Dendritic cell treated with granulocyte-macrophage colony-stimulating factor and Interleukin-4, amounts not matched to agents 40 ng/mL and 50 ng/mL, for 4 days (primary cell): ENCODE measurements around the gene ALPL.
"Not testable (repeated sequence)": the region's sequence is repeated elsewhere in the genome, so short reads cannot be mapped to it uniquely, and the experiment has no call there.

Experiments used
- H3K27ac Mint-ChIP-seq: one replicate; pipeline ENCODE4 v1.8.0; 2022; ENCODE audit warnings: mild to moderate bottlenecking, mixed read lengths
- H3K27me3 Mint-ChIP-seq: one replicate; pipeline ENCODE4 v1.8.0; 2022; ENCODE audit warnings: mild to moderate bottlenecking, mixed read lengths
- H3K36me3 Mint-ChIP-seq: one replicate; pipeline ENCODE4 v1.8.0; 2022; ENCODE audit warnings: low read depth, mixed read lengths
- H3K4me1 Mint-ChIP-seq: one replicate; pipeline ENCODE4 v1.8.0; 2022; ENCODE audit warnings: low read depth, mixed read lengths
- H3K4me3 Mint-ChIP-seq: one replicate; pipeline ENCODE4 v1.8.0; 2022; ENCODE audit warnings: mild to moderate bottlenecking, moderate library complexity, mixed read lengths
- H3K9me3 Mint-ChIP-seq: one replicate; pipeline ENCODE4 v1.8.0; 2022; ENCODE audit warnings: mixed read lengths
- intact Hi-C: fragments of 100-400 bp; cut with micrococcal nuclease; formaldehyde crosslinking; loops from one replicate; pipeline ENCODE4 v1.15.0; 2022

ALPL gene

DNA sequence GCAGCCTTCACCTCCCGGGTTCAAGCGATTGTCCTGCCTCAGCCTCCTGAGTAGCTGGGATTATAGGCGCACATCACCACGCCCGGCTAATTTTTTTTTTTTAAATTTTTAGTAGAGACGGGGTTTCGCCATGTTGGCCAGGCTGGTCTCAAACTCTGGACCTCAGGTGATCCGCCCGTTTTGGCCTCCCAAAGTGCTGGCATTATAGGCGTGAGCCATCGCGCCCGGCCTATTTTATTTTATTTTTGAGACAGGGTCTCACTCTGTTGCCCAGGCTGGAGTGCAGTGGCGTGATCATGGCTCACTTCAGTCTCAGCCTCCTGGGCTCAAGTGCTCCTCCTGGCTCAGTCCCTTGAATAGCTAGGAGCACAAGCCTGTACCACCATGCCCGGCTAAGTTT, 57.1 kb downstream of the ALPL start:
- H3K9me3 Mint-ChIP-seq, intact Hi-C loops, H3K27me3 Mint-ChIP-seq, H3K27ac Mint-ChIP-seq, H3K36me3 Mint-ChIP-seq, H3K4me3 Mint-ChIP-seq, H3K4me1 Mint-ChIP-seq: not testable (repeated sequence)

DNA sequence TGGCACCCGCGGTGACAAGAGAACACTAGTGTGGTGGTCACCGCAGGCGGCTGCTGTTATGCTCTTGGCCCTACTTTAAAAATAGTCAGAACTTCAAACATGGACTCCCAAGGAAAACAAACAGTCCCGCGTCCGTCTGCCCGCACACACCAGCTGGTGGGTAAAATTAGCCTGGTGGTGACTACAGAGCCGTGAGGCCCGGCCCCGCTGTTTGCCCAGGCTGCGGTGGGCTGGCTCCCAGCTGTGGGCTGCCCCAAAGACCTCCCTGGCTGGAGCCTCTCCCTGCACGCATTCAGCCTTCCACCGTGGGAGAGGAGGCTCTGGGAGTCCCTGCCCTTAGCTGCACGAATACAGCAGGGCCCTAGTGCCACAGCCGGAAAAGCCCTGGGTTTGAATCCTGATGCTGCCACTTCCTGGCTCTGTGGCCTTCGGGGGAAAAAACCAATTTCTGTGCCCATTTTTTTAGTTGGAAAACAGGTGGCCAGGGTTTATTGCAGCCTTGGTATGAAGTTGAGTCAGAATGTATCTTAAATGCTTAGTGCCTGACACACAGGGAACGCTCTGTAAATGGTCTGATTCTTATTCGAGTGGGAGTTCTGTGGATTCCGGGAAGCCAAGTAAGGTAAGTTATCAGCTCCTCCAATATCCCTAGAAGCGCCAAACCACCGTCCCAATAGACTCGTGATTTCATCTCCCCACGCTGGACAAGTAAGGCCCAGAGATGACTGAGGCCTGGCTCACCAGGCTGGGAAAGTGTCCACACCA, 58.2 kb downstream of the ALPL start:
- intact Hi-C loops: no loop called here
- no peaks in the 10 kb centered on the region for H3K4me1 Mint-ChIP-seq
- H3K27me3 Mint-ChIP-seq: peaks cover 7% of the 10 kb centered on the region
- H3K27ac Mint-ChIP-seq: no peak overlapping the region
- no peaks in the 10 kb centered on the region for H3K36me3 Mint-ChIP-seq
- H3K9me3 Mint-ChIP-seq: no peaks in the 10 kb centered on the region
- H3K4me3 Mint-ChIP-seq: no peak overlapping the region

DNA sequence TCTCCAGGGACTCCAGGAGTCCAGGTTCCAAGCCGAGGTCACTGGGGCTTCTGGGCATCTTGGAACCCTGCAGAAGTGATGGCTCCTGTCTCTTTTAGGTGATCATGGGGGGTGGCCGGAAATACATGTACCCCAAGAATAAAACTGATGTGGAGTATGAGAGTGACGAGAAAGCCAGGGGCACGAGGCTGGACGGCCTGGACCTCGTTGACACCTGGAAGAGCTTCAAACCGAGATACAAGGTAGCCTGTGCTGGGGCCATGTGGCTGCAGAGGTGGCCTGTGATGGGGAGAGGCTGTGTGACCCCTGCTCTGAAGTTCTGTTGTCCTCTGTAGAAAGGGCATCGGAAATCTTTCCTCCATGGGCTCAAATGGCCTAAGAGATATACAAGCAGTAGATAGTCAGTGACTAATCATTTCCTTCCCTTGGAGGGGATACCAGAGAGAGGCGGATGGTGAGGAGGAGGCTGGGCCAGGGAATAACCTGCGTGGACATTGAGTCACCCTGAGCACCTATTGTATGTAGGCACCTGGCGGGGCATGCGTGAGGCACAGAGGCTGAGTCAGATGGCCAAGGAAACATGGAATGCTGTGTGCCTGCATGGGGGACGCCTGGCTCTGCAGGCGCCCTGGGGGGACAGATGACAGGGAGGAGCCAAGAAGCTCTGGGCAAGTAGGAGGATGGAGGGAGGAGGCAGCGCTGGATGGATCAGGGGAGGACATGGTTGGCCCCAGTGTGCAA, 59.0 kb downstream of the ALPL start:
- Mint-ChIP-seq H3K4me3 (no peak overlapping the region), H3K36me3 (no peaks in the 10 kb centered on the region), H3K9me3 (no peaks in the 10 kb centered on the region), H3K27ac (no peak overlapping the region), H3K4me1 (no peaks in the 10 kb centered on the region), H3K27me3 (peaks cover 12% of the 10 kb centered on the region)
- intact Hi-C loops: no loop called here

DNA sequence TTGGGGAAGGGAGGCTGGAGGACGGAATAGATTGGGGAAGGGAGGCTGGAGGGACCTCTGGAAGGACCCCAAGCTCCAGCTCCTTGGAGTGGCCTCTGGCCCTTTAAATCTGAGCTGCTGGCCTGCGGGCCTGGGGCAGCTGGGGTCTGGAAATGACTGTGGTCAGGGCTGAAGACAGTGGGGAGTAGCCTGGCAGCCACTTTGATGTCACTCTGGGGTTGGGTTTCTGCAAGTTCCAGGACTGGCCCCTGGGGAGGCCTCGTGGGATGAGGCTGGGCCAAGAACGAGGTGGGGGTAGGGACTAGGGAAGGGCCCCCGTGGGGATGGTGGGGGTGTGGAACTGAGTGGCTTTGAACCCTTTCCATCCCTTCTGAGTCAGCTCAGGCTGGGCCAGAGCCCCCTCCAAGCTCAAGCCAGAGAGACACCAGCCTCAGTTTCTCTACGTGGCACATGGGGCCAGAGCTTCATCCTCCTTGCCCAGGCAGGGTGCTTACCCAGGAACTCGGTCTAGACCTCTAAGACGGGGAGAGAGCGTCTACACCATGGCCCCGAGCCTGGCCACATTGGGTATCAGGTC, 59.7 kb downstream of the ALPL start:
- no peak overlapping the region for H3K27ac Mint-ChIP-seq
- intact Hi-C loops: no loop called here
- H3K9me3 Mint-ChIP-seq: no peaks in the 10 kb centered on the region
- peaks cover 18% of the 10 kb centered on the region for H3K27me3 Mint-ChIP-seq
- no peak overlapping the region for H3K4me3 Mint-ChIP-seq
- no peaks in the 10 kb centered on the region for H3K36me3 Mint-ChIP-seq
- H3K4me1 Mint-ChIP-seq: no peaks in the 10 kb centered on the region

DNA sequence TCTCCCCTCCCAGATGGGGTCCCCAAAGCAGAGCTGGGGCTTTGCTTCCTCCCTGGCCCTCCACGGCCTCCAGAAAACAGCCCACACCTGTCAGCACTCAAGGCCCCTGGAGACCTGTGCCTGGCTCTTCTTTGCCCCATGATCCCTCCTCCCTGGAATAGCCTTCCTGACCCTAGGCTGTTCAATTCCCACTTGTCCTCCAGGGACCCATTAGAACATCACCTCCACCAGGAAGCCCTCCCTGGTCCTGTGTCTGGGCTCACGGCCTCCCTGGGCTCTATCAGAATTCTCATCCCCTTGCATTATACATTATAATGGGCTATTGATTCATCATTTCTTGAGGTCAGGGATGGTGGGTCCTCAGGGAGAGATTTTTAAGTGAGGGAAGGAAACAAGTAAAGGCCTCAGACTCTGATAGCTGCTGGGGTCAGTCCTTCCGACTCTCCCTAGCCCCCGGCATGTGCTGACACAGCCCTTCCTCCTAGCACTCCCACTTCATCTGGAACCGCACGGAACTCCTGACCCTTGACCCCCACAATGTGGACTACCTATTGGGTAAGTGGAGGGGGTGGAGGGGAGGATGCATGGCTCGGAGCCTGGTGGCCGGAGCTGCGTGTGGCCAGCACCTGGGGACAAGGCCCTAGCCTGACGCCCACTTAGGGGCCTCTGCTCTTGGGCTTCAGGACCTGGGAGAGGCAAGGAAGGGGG, 60.8 kb downstream of the ALPL start:
- no peak overlapping the region for H3K27ac Mint-ChIP-seq
- no peaks in the 10 kb centered on the region for H3K36me3 Mint-ChIP-seq
- H3K9me3 Mint-ChIP-seq: no peaks in the 10 kb centered on the region
- no peak overlapping the region for H3K4me3 Mint-ChIP-seq
- no peaks in the 10 kb centered on the region for H3K4me1 Mint-ChIP-seq
- intact Hi-C loops: no loop called here
- H3K27me3 Mint-ChIP-seq: peaks cover 29% of the 10 kb centered on the region

DNA sequence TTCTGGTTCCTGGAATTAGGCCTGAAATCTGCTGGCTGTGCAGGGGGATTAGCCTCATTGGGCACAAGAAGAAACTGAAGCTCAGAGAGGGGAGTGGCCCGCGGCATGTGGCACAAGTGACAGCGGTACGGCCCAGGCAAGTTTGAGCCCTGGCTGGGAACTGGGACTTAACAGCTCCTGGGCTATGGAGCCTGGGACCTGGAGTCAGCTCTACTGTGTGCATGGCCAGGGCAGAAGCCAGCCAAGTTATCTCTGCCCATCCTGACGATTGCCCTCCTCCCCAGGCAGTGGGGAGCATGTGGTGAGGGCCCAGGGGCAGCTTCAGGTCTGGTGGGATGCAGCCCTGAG, 61.3 kb downstream of the ALPL start:
- no peak overlapping the region for H3K4me3 Mint-ChIP-seq
- intact Hi-C loops: no loop called here
- no peaks in the 10 kb centered on the region for H3K9me3 Mint-ChIP-seq
- no peaks in the 10 kb centered on the region for H3K4me1 Mint-ChIP-seq
- peaks cover 34% of the 10 kb centered on the region for H3K27me3 Mint-ChIP-seq
- no peaks in the 10 kb centered on the region for H3K36me3 Mint-ChIP-seq
- H3K27ac Mint-ChIP-seq: no peak overlapping the region

DNA sequence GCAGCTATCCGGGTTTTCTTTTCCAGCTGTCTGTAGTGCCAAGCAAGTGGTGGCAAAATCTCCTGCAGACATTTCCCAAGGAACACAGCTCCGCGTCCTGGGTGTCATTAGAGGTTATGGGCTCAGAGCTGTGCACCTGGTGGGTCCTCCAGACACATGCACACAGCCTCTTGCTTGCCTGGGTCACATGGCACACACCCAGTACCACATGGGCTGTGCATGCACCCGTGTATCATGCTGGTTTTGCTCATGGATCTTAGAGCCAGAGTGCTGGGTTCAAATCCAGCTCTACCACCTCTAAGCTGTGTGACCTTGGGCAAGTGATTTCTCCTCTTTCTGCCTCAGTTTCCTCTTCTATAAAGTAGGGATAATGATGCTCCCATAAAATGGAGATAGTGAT, 61.7 kb downstream of the ALPL start:
- intact Hi-C loops: no loop called here
- Mint-ChIP-seq H3K36me3 (no peaks in the 10 kb centered on the region), H3K27me3 (peaks cover 36% of the 10 kb centered on the region), H3K4me3 (no peak overlapping the region), H3K4me1 (no peaks in the 10 kb centered on the region), H3K27ac (no peak overlapping the region), H3K9me3 (no peaks in the 10 kb centered on the region)

DNA sequence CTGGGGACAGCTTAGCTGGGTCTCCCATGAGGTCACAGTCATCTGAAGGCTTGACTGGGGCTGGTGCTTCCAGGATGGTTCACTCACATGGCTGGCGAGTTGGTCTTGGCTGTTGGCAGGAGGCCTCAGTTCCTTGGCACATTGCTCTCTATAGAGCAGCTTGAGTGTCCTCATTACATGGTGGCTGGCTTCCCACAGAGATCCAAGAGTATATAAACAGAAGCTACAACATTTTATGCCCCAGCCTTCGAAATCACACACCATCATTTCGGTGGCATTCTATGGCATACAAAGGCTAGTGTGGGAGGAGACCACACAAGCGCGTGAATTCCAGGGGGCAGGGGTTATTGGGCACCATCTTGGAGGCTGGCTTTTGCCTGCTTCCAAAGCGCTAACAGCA, 63.0 kb downstream of the ALPL start:
- Mint-ChIP-seq H3K27ac (no peak overlapping the region), H3K9me3 (no peaks in the 10 kb centered on the region), H3K36me3 (no peaks in the 10 kb centered on the region), H3K27me3 (peaks cover 41% of the 10 kb centered on the region), H3K4me3 (no peak overlapping the region), H3K4me1 (no peaks in the 10 kb centered on the region)
- intact Hi-C loops: no loop called here

DNA sequence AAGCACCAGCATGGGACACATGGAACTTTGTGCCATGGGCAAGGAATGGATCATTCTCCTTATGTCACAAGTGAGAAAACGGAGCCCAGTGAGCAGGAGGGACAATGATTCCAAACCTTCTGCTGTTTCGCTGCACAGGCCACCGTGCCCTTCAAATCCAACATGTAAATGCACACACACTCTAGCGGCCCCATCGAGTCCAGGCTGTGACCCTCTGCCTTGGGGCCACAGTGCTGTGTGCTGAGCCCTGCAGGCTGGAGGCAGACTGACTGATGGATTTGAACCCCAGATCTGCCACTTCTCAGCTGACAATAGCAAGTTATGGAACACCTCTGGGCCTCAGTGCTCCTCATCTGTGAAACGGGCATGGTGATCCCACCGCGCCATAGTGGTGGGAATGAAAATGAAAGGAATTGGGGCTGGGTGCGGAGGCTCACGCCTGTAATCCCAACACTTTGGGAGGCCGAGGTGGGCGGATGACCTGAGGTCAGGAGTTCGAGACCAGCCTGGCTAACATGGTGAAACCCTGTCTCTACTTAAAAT, 63.6 kb downstream of the ALPL start:
- no peaks in the 10 kb centered on the region for H3K36me3 Mint-ChIP-seq
- no peaks in the 10 kb centered on the region for H3K4me1 Mint-ChIP-seq
- peaks cover 45% of the 10 kb centered on the region for H3K27me3 Mint-ChIP-seq
- no peak overlapping the region for H3K4me3 Mint-ChIP-seq
- intact Hi-C loops: no loop called here
- H3K9me3 Mint-ChIP-seq: no peaks in the 10 kb centered on the region
- no peak overlapping the region for H3K27ac Mint-ChIP-seq

DNA sequence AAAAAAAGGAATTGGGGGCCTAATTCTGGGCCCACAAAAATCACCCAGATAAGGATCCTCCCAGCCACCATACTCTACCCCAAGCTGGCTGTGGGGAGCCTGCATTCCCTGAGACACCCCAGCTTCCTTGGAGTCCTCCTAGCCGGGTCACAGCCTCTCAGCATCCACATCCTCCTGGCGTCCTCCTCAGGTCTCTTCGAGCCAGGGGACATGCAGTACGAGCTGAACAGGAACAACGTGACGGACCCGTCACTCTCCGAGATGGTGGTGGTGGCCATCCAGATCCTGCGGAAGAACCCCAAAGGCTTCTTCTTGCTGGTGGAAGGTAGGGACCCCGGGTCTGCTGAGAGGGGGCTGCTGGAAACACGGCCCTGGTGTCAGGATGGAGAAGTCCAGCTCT, 64.3 kb downstream of the ALPL start:
- Mint-ChIP-seq H3K27me3 (peaks cover 47% of the 10 kb centered on the region), H3K36me3 (no peaks in the 10 kb centered on the region), H3K4me1 (no peaks in the 10 kb centered on the region), H3K4me3 (no peak overlapping the region), H3K27ac (no peak overlapping the region), H3K9me3 (no peaks in the 10 kb centered on the region)
- intact Hi-C loops: no loop called here

DNA sequence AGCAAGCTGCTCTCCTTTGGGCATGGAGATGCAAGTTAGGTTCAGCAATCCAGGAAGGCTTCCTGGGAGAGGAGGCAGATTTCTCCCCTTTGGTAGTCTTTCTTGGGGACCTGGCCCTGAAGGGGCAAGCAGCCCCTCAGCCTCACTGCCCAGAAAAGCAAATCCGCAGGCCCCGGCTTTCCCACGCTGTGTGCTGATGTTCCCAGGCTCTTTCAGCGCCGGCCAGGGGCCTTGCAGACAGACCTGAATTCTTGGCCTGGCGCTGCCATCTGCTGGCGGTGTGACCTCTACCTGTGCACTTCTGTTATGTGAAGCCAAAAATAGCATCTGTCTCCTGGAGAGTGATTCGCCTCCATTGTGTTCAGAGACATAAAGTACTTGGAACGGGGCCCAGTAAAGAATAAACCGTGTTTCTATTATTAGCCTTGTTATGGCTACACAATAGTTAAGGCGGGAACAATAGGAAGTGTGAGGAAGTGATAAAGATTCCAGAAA, 64.8 kb downstream of the ALPL start:
- Mint-ChIP-seq H3K9me3 (no peaks in the 10 kb centered on the region), H3K4me3 (no peak overlapping the region), H3K36me3 (no peaks in the 10 kb centered on the region), H3K27ac (no peak overlapping the region), H3K27me3 (peaks cover 49% of the 10 kb centered on the region), H3K4me1 (no peaks in the 10 kb centered on the region)
- intact Hi-C loops: no loop called here

DNA sequence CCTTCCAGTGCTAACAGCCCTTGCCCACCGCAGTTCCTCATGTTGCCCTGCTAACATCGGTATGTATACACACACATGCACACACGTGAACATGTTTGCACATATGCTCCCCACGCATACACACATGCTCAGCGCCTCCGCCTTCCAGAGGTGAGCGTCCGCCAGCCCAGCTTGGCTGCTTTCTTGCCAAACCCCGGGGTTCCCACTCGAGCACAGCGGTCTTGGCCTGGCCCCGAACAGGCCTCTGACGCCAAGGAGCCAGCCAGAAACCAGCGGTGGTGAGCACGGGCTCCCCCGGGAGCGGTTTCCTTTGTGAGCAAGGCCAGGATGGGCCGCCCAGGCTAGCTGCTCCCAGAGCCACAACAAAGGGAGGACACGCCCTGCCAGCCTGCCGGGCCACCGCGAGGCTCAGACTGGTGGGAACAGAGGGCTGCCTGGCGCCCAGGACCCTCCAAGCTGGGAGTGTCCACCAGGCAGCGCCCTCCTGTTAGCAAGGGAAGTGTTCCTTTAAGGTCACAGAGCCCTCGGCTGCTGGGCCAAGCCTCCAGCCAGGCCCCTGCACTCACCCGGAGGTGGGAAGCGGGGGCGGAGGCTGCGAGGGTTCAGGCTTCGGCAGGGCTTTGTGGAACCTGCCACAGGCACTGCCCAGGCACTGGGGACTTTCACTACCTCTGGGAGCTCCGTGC, 65.4 kb downstream of the ALPL start:
- Mint-ChIP-seq H3K4me3 (no peak overlapping the region), H3K4me1 (peaks cover under 1% of the 10 kb centered on the region), H3K36me3 (no peaks in the 10 kb centered on the region), H3K27me3 (peaks cover 49% of the 10 kb centered on the region), H3K27ac (no peak overlapping the region), H3K9me3 (no peaks in the 10 kb centered on the region)
- intact Hi-C loops: no loop called here

DNA sequence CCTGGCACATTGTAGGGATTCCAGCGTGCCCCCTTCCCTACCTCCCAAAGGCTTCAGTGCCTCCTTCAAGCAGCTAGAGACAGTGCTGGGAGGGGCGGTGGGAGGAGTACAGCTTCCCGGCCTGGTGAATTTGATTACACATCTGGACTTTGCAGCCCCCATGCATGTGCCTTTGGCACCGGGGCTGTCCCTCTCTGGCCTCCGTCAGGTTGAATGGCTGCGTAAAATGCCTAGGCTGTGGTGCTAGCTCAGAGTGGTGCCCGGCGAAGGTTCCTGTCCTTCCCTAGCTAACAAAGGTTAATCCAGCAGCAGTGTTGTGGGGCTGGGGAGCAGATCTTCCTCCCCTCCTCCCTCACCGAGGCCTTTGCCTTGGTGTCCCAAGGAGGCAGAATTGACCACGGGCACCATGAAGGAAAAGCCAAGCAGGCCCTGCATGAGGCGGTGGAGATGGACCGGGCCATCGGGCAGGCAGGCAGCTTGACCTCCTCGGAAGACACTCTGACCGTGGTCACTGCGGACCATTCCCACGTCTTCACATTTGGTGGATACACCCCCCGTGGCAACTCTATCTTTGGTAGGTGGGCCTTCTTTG, 66.2 kb downstream of the ALPL start:
- Mint-ChIP-seq H3K36me3 (no peaks in the 10 kb centered on the region), H3K27me3 (peaks cover 49% of the 10 kb centered on the region), H3K4me1 (peaks cover 6% of the 10 kb centered on the region), H3K27ac (no peak overlapping the region), H3K4me3 (no peak overlapping the region), H3K9me3 (no peaks in the 10 kb centered on the region)
- intact Hi-C loops: no loop called here
